Heart right ventricle (tissue), 16 donors: ENCODE measurements around the gene NBEAL2. TPM values are rescaled to one million over a fixed set of nuclear protein-coding genes. Genes with fewer than 3 reads are reported as not detected.

Source experiments
- ATAC-seq, 8 donors: fragments of 200-7000 bp; cut with Tn5 transposase; one replicate each; pipeline ENCODE4 v1.9.1; 2020; ENCODE audit warnings: mild to moderate bottlenecking in 8 of 8, moderate library complexity in 8 of 8, moderate number of reproducible peaks in 1 of 8
- DNase-seq, 2 donors: peaks; one replicate each; pipeline ENCODE4 v3.0.0-alpha.2; 2020
- H3K27ac ChIP-seq, 10 donors: fragments of 200-600 bp; sonication (generic) in 2 of 10; one replicate each; pipeline versions ENCODE4 v1.5.0 to v1.8.0; 2020 to 2022; ENCODE audit warnings: mild to moderate bottlenecking in 3 of 10
- H3K27me3 ChIP-seq, 7 donors: fragments of 200-600 bp; one replicate each; pipeline ENCODE4 v1.8.0; 2021 to 2022; ENCODE audit warnings: mild to moderate bottlenecking in 2 of 7
- H3K36me3 ChIP-seq, 9 donors: fragments of 200-600 bp; sonication (generic) in 1 of 9; one replicate each; pipeline versions ENCODE4 v1.5.0 to v1.8.0; 2020 to 2022; ENCODE audit warnings: mild to moderate bottlenecking in 2 of 9
- H3K4me1 ChIP-seq, 9 donors: fragments of 200-600 bp; sonication (generic) in 1 of 9; one replicate each; pipeline versions ENCODE4 v1.5.0 to v1.8.0; 2020 to 2022; ENCODE audit warnings: mild to moderate bottlenecking in 4 of 9
- H3K4me3 ChIP-seq, 10 donors: fragments of 200-600 bp; sonication (generic) in 2 of 10; one replicate each; pipeline versions ENCODE4 v1.5.0 to v1.8.0; 2020 to 2022; ENCODE audit warnings: mild to moderate bottlenecking in 7 of 10, moderate library complexity in 2 of 10
- H3K9me3 ChIP-seq, 11 donors: fragments of 200-600 bp in 10 of 11; sonication (generic) in 2 of 11; one replicate each; pipeline versions ENCODE4 v1.5.0 to v1.8.0; 2013 to 2022; ENCODE audit warnings: mild to moderate bottlenecking in 2 of 11, control low read depth in 1 of 11, moderate library complexity in 1 of 11
- WGBS, 2 donors: extraction: QIAGEN DNeasy Blood & Tissue Kit; methylation state at CpG; one replicate each; pipeline ENCODE4 v1.1.7; 2013; ENCODE audit warnings: inconsistent platforms in 1 of 2; 5-methylcytosine and 5-hydroxymethylcytosine counted together
- intact Hi-C, 10 donors: fragments of 100-400 bp; cut with DNase I; formaldehyde crosslinking; loops; one replicate each; pipeline versions ENCODE4 v1.11.1 to v1.14.2; 2022
- polyA plus RNA-seq, 2 donors: library from polyadenylated mRNA; stranded (reverse); fragments of 200-250 nt; gene quantifications; one replicate each; pipeline ENCODE4 v1.2.3, GENCODE V29; 2013
- total RNA-seq, 10 donors: library from RNA; stranded (reverse); fragmentation: NEBNext Ultra II Directional in 3 of 10; extraction: Animal tissue kit (Norgen Biotek cat#: 25700) in 3 of 10; gene quantifications; one replicate each; pipeline versions ENCODE4 v1.2.1 to v1.2.4, GENCODE V29; 2021 to 2023
- TF ChIP-seq, protein P1 (sequence below), 9 donors: fragments of 200-600 bp; sonication (generic) in 2 of 9; IDR thresholded peaks; one replicate each; pipeline versions ENCODE4 v1.5.0 to v1.8.0; 2021 to 2022; ENCODE audit warnings: antibody characterized with exemption in 9 of 9, mild to moderate bottlenecking in 5 of 9, moderate library complexity in 1 of 9
- donor health status: Arrhythmogenic right ventricular cardiomyopathy.
- donor health status: ischemic (EF 13 %, LVEDD 7.1; RV severe dilation, severe dysfunction).
- donor health status: healthy with polysubstance abuse.
- donor health status: DM: no; HTN: yes; CAD: no.
- donor health status: DM: no; HTN: no; CAD: no.
- donor health status: ischemic (EF 25% LVEDD 6.9; RV normal size, moderate dysfunction).
- donor health status: ischemic (EF 25% LVEDD 5.7; RV mildly dilated, moderate dysfunction).
- donor health status: healthy.
- donor health status: DM: yes; HTN: yes; CAD: no.
- donor health status: Ischemic cardiomyopathy.
- donor health status: ischemic (EF 35%, LVEDD 5.7; RV mildly dilated, moderate dysfunction).
- donor health status: nonischemic (EF 11% LVEDD 7.7; RV severe dilation, severe dysfunction).
- donor health status: DM: yes; HTN: yes; CAD: no.
- donor health status: PGD.
- donor health status: ischemic (EF 29% LVEDD 5.4; RV normal size, mild dysfunction).
- donor health status: nonischemic (EF 23%, LVEDD 6.1; RV moderate dilation, normal function).

Gene NBEAL2
- total and polyA plus RNA-seq, 12 donors: 7.6 to 51.1 (median 13.7) TPM

GRCh38 chr3:46993292-46993691 is 13.8 kb downstream of the NBEAL2 start:
- no peak for DNase-seq
- TF ChIP-seq, protein P1, sequence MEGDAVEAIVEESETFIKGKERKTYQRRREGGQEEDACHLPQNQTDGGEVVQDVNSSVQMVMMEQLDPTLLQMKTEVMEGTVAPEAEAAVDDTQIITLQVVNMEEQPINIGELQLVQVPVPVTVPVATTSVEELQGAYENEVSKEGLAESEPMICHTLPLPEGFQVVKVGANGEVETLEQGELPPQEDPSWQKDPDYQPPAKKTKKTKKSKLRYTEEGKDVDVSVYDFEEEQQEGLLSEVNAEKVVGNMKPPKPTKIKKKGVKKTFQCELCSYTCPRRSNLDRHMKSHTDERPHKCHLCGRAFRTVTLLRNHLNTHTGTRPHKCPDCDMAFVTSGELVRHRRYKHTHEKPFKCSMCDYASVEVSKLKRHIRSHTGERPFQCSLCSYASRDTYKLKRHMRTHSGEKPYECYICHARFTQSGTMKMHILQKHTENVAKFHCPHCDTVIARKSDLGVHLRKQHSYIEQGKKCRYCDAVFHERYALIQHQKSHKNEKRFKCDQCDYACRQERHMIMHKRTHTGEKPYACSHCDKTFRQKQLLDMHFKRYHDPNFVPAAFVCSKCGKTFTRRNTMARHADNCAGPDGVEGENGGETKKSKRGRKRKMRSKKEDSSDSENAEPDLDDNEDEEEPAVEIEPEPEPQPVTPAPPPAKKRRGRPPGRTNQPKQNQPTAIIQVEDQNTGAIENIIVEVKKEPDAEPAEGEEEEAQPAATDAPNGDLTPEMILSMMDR (IDR thresholded peaks at IDR 0.05): no peak
- Histone ChIP-seq H3K4me1 (peaks cover 0 to 47% (median under 1%) of the 10 kb centered on the region in 9 donors), H3K4me3 (no peak overlapping the region), H3K27me3 (no peaks in the 10 kb centered on the region), H3K27ac (no peak overlapping the region), H3K9me3 (no peaks in the 10 kb centered on the region), H3K36me3 (peaks cover 0 to 91% (median 0%) of the 10 kb centered on the region in 9 donors)
- intact Hi-C loops: loop anchor here in 4 of 10 donors (10.0 kb wide), 2 partner anchors 68 to 288 kb away; partner anchors contain the start of gene TMIE (in 4 of the 4)
- 74 to 84% methylated on average over 2 of the region's 2 CpGs for WGBS, 2 donors
- no peak for ATAC-seq

DNA sequence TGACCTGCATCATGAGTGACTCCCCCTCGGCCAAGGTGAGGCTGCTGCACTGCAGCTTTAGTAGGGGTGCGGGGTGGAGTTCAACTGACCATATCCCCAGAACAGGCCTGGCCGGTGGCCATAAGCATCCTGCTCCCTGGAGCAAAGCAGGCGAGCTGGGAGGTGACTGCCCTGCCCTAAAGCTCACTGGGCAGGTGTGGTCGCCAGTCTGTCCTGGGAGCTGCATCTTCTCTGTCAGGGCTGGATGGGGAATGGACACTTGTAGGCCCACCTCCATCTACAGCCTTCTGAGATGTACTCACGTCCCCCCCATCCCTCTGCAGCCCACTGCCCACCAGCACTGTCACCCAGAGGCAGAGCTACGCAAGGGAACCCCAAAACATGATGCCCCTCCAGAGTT is 14.5 kb downstream of the NBEAL2 start:
- no peak overlapping the region for H3K4me3 ChIP-seq
- H3K9me3 ChIP-seq: no peaks in the 10 kb centered on the region
- peaks cover 0 to 40% (median 0%) of the 10 kb centered on the region in 9 donors for H3K4me1 ChIP-seq
- intact Hi-C loops: loop anchor here in 4 of 10 donors (10.0 kb wide), 2 partner anchors 69 to 289 kb away; partner anchors contain the start of gene TMIE (in 4 of the 4)
- ATAC-seq (no peak), DNase-seq (no peak)
- no peaks in the 10 kb centered on the region for H3K27me3 ChIP-seq
- H3K27ac ChIP-seq: no peak overlapping the region
- 90 to 95% methylated on average over 7 of the region's 7 CpGs for WGBS, 2 donors
- peaks cover 0 to 92% (median 0%) of the 10 kb centered on the region in 9 donors for H3K36me3 ChIP-seq
- TF ChIP-seq, protein P1 (IDR thresholded peaks at IDR 0.05): no peak

DNA sequence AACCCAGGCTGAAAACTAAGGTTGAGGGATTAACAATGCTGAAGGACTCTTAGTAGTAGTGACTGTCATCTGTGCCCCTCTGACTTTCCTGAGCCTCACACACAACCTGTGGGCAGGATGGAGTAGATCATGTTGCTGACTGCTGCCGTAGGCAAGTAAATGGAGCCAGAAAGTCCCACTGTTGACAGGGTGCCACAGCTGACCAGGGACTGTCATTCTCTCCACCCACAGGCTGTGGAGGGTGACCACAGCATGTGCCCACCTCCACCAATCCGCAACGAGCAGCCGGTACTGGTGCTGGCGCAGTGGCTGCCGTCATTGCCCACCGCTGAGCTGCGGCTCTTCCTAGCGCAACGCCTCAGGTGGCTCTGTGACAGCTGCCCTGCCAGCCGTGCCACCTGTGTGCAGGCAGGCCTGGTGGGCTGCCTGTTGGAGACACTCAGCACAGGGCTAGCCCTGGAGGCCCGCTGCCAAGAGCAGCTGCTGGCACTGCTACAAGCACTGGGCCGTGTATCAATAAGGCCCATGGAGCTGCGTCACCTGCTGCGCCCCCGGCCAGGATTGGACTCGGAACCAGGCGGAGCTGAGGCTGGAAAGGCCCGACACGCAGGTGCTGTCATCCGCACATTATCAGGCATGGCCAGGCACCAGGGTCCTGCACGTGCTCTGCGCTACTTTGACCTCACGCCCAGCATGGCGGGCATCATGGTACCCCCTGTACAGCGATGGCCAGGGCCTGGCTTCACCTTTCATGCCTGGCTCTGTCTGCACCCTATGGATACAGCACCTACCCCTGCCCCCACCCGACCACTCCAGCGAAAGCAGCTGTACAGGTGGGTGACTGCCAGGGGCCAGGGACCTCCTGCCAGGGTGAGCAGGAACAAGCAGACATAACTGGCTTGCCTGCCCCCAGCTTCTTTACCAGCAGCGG is 15.6 kb downstream of the NBEAL2 start:
- Histone ChIP-seq H3K36me3 (peaks cover 0 to 92% (median 0%) of the 10 kb centered on the region in 9 donors), H3K27me3 (no peaks in the 10 kb centered on the region), H3K4me3 (no peak overlapping the region), H3K4me1 (peaks cover 0 to 30% (median 0%) of the 10 kb centered on the region in 9 donors), H3K9me3 (no peaks in the 10 kb centered on the region), H3K27ac (no peak overlapping the region)
- TF ChIP-seq, protein P1 (IDR thresholded peaks at IDR 0.05): no peak
- intact Hi-C loops: loop anchor here in 6 of 10 donors (5.0 to 10.0 kb wide), 3 partner anchors 70 to 290 kb away; partner anchors contain the start of gene TMIE (in 4 of the 6)
- no peak for ATAC-seq
- WGBS, 2 donors: 95 to 96% methylated on average over 28 to 29 of the region's 29 CpGs
- DNase-seq: peak in 1 of 2 donors; percentile 9

GRCh38 chr3:46995901-46996562 is 16.6 kb downstream of the NBEAL2 start:
- WGBS, 2 donors: 94% methylated on average over 21 to 22 of the region's 22 CpGs
- DNase-seq: no peak

More at GRCh38 chr3:46995901-46996562, 16.6 kb downstream of the NBEAL2 start:
- intact Hi-C loops: loop anchor here in 7 of 10 donors (2.0 to 10.0 kb wide), 4 partner anchors 71 to 291 kb away; partner anchors contain the start of gene TMIE (in 4 of the 7)
- no peak for ATAC-seq
- Histone ChIP-seq H3K9me3 (no peaks in the 10 kb centered on the region), H3K4me1 (peaks cover 0 to 20% (median 0%) of the 10 kb centered on the region in 9 donors), H3K4me3 (no peak overlapping the region), H3K36me3 (peaks cover 0 to 96% (median 0%) of the 10 kb centered on the region in 9 donors), H3K27me3 (no peaks in the 10 kb centered on the region), H3K27ac (no peak overlapping the region)
- TF ChIP-seq, protein P1 (IDR thresholded peaks at IDR 0.05): no peak
